ENCODE results near the gene TOR4A.

TOR4A gene

GRCh38 chr9:137245450-137246421 is 31.8 kb upstream of the TOR4A start:
- no peaks in the 10 kb centered on the region for H3K27me3 ChIP-seq (ENCODE audit: insufficient read depth, poor library complexity, severe bottlenecking)
- DNase-seq (ENCODE audit: low read depth in 1 of 2, low spot score in 1 of 2) = no peak
- H3K4me3 ChIP-seq (replicated peaks; ENCODE audit: insufficient read depth, low read length) = no peak overlapping the region
- no peak overlapping the region for H3K27ac ChIP-seq (replicated peaks)
- TF ChIP-seq REST (IDR thresholded peaks at IDR 0.05; ENCODE audit: insufficient replicate concordance, low read depth) = no peak
- no peak for TF ChIP-seq GABPA (IDR thresholded peaks at IDR 0.05; ENCODE audit: low read depth)
- TF ChIP-seq POLR2AphosphoS5 (IDR thresholded peaks at IDR 0.05; ENCODE audit: low read depth) = no peak
- no peak for TF ChIP-seq SPI1 (IDR thresholded peaks at IDR 0.05; ENCODE audit: borderline replicate concordance, low read depth)
- TF ChIP-seq CTCF (IDR thresholded peaks at IDR 0.05; ENCODE audit: insufficient read depth, low read length) = no peak

GRCh38 chr9:137247135-137247915 is 30.2 kb upstream of the TOR4A start:
- Histone ChIP-seq H3K4me3 (replicated peaks; ENCODE audit: insufficient read depth, low read length) (no peak overlapping the region), H3K27me3 (ENCODE audit: insufficient read depth, poor library complexity, severe bottlenecking) (no peaks in the 10 kb centered on the region), H3K27ac (replicated peaks) (no peak overlapping the region)
- DNase-seq (ENCODE audit: low read depth in 1 of 2, low spot score in 1 of 2) = no peak
- TF ChIP-seq POLR2AphosphoS5 (IDR thresholded peaks at IDR 0.05; ENCODE audit: low read depth) (no peak), GABPA (IDR thresholded peaks at IDR 0.05; ENCODE audit: low read depth) (no peak)

GRCh38 chr9:137247916-137248175 is 29.7 kb upstream of the TOR4A start:
- no peaks in the 10 kb centered on the region for H3K27me3 ChIP-seq (ENCODE audit: insufficient read depth, poor library complexity, severe bottlenecking)
- no peak for DNase-seq (ENCODE audit: low read depth in 1 of 2, low spot score in 1 of 2)
- H3K27ac ChIP-seq (replicated peaks) = no peak overlapping the region
- H3K4me3 ChIP-seq (replicated peaks; ENCODE audit: insufficient read depth, low read length) = no peak overlapping the region
- TF ChIP-seq GABPA (IDR thresholded peaks at IDR 0.05; ENCODE audit: low read depth) (no peak), SPI1 (IDR thresholded peaks at IDR 0.05; ENCODE audit: borderline replicate concordance, low read depth) (no peak), REST (IDR thresholded peaks at IDR 0.05; ENCODE audit: insufficient replicate concordance, low read depth) (no peak), POLR2AphosphoS5 (IDR thresholded peaks at IDR 0.05; ENCODE audit: low read depth) (no peak), CTCF (IDR thresholded peaks at IDR 0.05; ENCODE audit: insufficient read depth, low read length) (no peak)

Measured in HL-60 (cell line).